A549 (cell line): ENCODE measurements around the gene TMEM237. TPM values are rescaled to one million over a fixed set of nuclear protein-coding genes. Genes with fewer than 3 reads are reported as not detected.

ENCODE experiments used
- ATAC-seq, 2 experiments: fragments of 200-7000 bp in 1 of 2; fragments of >200 bp in 1 of 2; cut with Nextera tagmentation in 1 of 2; cut with Tn5 transposase in 1 of 2; 3 replicates each; pipeline versions ENCODE4 v1.8.0 to v1.9.1; 2018 to 2020; ENCODE audit warnings: mild to moderate bottlenecking in 1 of 2, moderate library complexity in 1 of 2
- CTCF ChIA-PET: fragments of 300-600 bp; sonication (Branson Sonifier 250); formaldehyde crosslinking; extraction: SDS; loops from one replicate; lab custom pipeline; 2021; ENCODE audit warnings: antibody characterized with exemption, inconsistent platforms; lab: Yijun Ruan, JAX
- POLR2A ChIA-PET: fragments of 350-600 bp; formaldehyde crosslinking; extraction: SDS; loops from one replicate; lab custom pipeline; 2021; ENCODE audit warnings: antibody characterized with exemption, inconsistent platforms; lab: Yijun Ruan, JAX
- DNase-seq, 2 experiments: peaks; one replicate each; pipeline versions ENCODE4 v3.0.0 to v3.0.0-alpha.2; 2011 to 2016; ENCODE audit warnings: low read depth in 1 of 2, low spot score in 1 of 2
- FAIRE-seq: peaks from 2 replicates; lab custom pipeline; 2011; peaks lifted over from hg19 to GRCh38; lab: Jason Lieb, UNC
- H3K27ac ChIP-seq, 2 experiments: fragments of >200 bp; sonication (Bioruptor Twin); formaldehyde crosslinking; 3 replicates each; pipeline ENCODE4 v1.5.1; 2016 to 2017
- H3K4me1 ChIP-seq: fragments of >200 bp; sonication (Bioruptor Twin); formaldehyde crosslinking; 3 replicates; pipeline ENCODE4 v1.6.1; 2016
- H3K4me2 ChIP-seq: fragments of >200 bp; sonication (Bioruptor Twin); formaldehyde crosslinking; 3 replicates; pipeline ENCODE4 v1.6.1; 2016
- H3K4me3 ChIP-seq: fragments of >200 bp; sonication (Bioruptor Twin); formaldehyde crosslinking; 3 replicates; pipeline ENCODE4 v1.5.1; 2016
- H3K9me3 ChIP-seq: fragments of >200 bp; sonication (Bioruptor Twin); formaldehyde crosslinking; 3 replicates; pipeline ENCODE4 v1.6.1; 2016
- CBX8 ChIP-seq: fragments of 200-600 bp; sonication (generic); IDR thresholded peaks from 2 replicates; pipeline ENCODE4 v1.6.1; 2016
- EHMT2 ChIP-seq: fragments of 200-600 bp; sonication (generic); IDR thresholded peaks from 2 replicates; pipeline ENCODE4 v1.6.1; 2016; ENCODE audit warnings: antibody characterized with exemption, low read depth, mild to moderate bottlenecking, moderate library complexity
- EP300 ChIP-seq, 2 experiments: fragments of >200 bp; sonication (Bioruptor Twin); formaldehyde crosslinking; IDR thresholded peaks; 2 replicates in 1 of 2; 3 replicates in 1 of 2; pipeline ENCODE4 v1.6.1; 2016 to 2017
- ESRRA ChIP-seq: fragments of 150-350 bp; IDR thresholded peaks from 2 replicates; pipeline ENCODE4 v1.6.1; 2014; ENCODE audit warnings: mild to moderate bottlenecking, low read length, borderline replicate concordance
- FOSB ChIP-seq: fragments of 250-450 bp; sonication (Bioruptor Pico); IDR thresholded peaks from 2 replicates; pipeline ENCODE4 v1.5.0; 2020; ENCODE audit warnings: mild to moderate bottlenecking, moderate library complexity
- FOSL2 ChIP-seq, 2 experiments: fragments of 450-650 bp in 1 of 2; fragments of >200 bp in 1 of 2; sonication (Bioruptor Twin) in 1 of 2; formaldehyde crosslinking; IDR thresholded peaks; 2 replicates each; pipeline versions ENCODE4 v1.5.0 to v1.6.1; 2016 to 2020; ENCODE audit warnings: mild to moderate bottlenecking in 1 of 2, moderate library complexity in 1 of 2
- HDAC2 ChIP-seq: fragments of 200-600 bp; sonication (generic); IDR thresholded peaks from 2 replicates; pipeline ENCODE4 v1.6.1; 2016
- HEYL ChIP-seq: fragments of 250-450 bp; sonication (Bioruptor Pico); IDR thresholded peaks from 2 replicates; pipeline ENCODE4 v1.8.0; 2021; ENCODE audit warnings: mild to moderate bottlenecking, moderate library complexity
- MYC ChIP-seq: IDR thresholded peaks from 2 replicates; pipeline ENCODE4 v1.6.1; 2012; ENCODE audit warnings: mild to moderate bottlenecking, inconsistent platforms, low read length, improper control_type of control experiment, borderline replicate concordance
- NFE2L2 ChIP-seq: fragments of 150-350 bp; conservative IDR thresholded peaks from 2 replicates; pipeline ENCODE4 v1.6.1; 2014; ENCODE audit warnings: low read length
- NR3C1 ChIP-seq: fragments of >200 bp; sonication (Bioruptor Twin); formaldehyde crosslinking; IDR thresholded peaks from 3 replicates; pipeline ENCODE4 v1.6.1; 2017
- PHF8 ChIP-seq: fragments of 200-600 bp; sonication (generic); IDR thresholded peaks from 2 replicates; pipeline ENCODE4 v1.6.1; 2016; ENCODE audit warnings: low read depth, mild to moderate bottlenecking, antibody characterized with exemption, moderate library complexity, borderline replicate concordance
- RARB ChIP-seq: fragments of 250-450 bp; sonication (Bioruptor Pico); IDR thresholded peaks from 2 replicates; pipeline ENCODE4 v1.8.0; 2021; ENCODE audit warnings: mild to moderate bottlenecking, moderate library complexity
- RNF2 ChIP-seq: fragments of 200-600 bp; sonication (generic); IDR thresholded peaks from 2 replicates; pipeline ENCODE4 v1.6.1; 2016; ENCODE audit warnings: low read depth, mild to moderate bottlenecking, antibody characterized with exemption, moderate library complexity, borderline replicate concordance
- TP53 ChIP-seq: fragments of 250-450 bp; sonication (Bioruptor Pico); IDR thresholded peaks from 2 replicates; pipeline ENCODE4 v1.5.0; 2021; ENCODE audit warnings: mild to moderate bottlenecking, moderate library complexity
- ZC3H11A ChIP-seq: fragments of 450-650 bp; IDR thresholded peaks from 2 replicates; pipeline ENCODE4 v1.6.1; 2014; ENCODE audit warnings: antibody characterized with exemption, mild to moderate bottlenecking
- WGBS: methylation state at CpG from one replicate; pipeline ENCODE4 v1.1.6; 2017; ENCODE audit errors: missing lambda C conversion rate; 5-methylcytosine and 5-hydroxymethylcytosine counted together
- polyA plus RNA-seq, 4 experiments: library from polyadenylated mRNA; depleted of rRNA in 3 of 4; stranded (reverse); fragments of >200 nt; fragmentation: RNase III in 1 of 4; extraction: RNeasy Plus Mini Kit Qiagen cat#74134 plus additional on column Dnase treatment in 1 of 4; gene quantifications; 2 replicates in 3 of 4; 3 replicates in 1 of 4; pipeline ENCODE4 v1.2.3, GENCODE V29; 2011 to 2017
- TF ChIP-seq, protein P1 (sequence below): fragments of >200 bp; sonication (Bioruptor Twin); formaldehyde crosslinking; IDR thresholded peaks from 2 replicates; pipeline ENCODE4 v1.6.1; 2016
- TF ChIP-seq, protein P2 (sequence below): fragments of 200-600 bp; sonication (generic); IDR thresholded peaks from 2 replicates; pipeline ENCODE4 v1.6.1; 2016; ENCODE audit warnings: antibody characterized with exemption, mild to moderate bottlenecking, moderate library complexity
- TF ChIP-seq, protein P3 (sequence below): IDR thresholded peaks from 2 replicates; pipeline ENCODE4 v1.6.1; 2012; ENCODE audit warnings: low read depth, borderline replicate concordance
- TF ChIP-seq, protein P4 (sequence below): IDR thresholded peaks from 2 replicates; pipeline ENCODE4 v1.6.1; 2012
- TF ChIP-seq, protein P5 (sequence below): fragments of >200 bp; sonication (Bioruptor Twin); formaldehyde crosslinking; IDR thresholded peaks from 3 replicates; pipeline ENCODE4 v1.6.1; 2016
- TF ChIP-seq, protein P6 (sequence below): fragments of 450-650 bp; IDR thresholded peaks from 2 replicates; pipeline ENCODE4 v1.6.1; 2014; ENCODE audit warnings: antibody characterized with exemption

TMEM237 gene
- polyA plus RNA-seq, 2 of the 4 experiments (the other 2 are of a cell fraction), result 15.7 to 37.1 TPM

DNA sequence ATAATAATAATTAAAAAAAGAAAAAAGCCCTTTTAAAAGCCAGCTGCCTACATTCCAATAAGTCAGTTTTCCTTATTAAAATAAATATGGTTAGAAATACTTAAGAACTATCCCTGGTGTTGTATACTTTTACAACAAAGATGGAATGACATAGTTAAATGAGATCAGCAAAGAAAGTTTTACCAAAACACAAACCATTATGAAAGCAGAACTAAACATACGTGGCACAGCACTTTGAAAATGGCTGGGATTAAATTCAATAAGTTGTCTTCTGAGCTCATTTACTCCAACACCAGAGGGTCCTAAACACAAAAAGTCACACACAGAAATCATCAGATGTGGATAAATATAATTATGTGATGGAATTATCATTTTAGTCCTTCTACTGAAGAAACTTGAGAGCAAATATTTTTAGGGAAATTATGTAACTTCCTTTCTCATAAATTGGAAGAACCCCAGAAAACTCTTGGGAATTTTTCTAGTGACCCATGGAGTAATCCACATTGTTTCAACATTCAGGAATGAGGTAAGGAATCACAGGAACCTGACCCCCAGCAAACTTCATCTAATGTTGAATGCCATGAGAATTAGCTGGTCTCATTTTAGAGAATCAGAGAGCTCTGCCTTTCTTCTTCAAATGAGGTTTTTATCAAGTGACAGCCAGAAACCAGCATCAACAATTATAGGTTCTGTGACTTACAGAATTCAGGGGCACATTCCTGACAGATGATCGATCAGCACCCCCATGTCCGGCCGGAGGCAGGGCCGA, 11.5 kb upstream of the TMEM237 start:
- no peak overlapping the region for H3K4me3 ChIP-seq
- no peaks in the 10 kb centered on the region for H3K9me3 ChIP-seq
- no peak for FAIRE-seq
- 0 out of 6 replicates have a peak overlapping the region, but pooled peaks of 1 of the 2 experiments have one; percentile 15 for H3K27ac ChIP-seq
- TF ChIP-seq TP53 (CRISPR knock-in tag) (no peak), PHF8 (no peak), HDAC2 (no peak), RNF2 (no peak)
- TF ChIP-seq, protein P1, sequence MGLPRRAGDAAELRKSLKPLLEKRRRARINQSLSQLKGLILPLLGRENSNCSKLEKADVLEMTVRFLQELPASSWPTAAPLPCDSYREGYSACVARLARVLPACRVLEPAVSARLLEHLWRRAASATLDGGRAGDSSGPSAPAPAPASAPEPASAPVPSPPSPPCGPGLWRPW, result no peak
- TF ChIP-seq, all 56 proteins: peak for 0
- POLR2A ChIA-PET, result interaction anchor here (0.6 to 0.8 kb wide), 2 partner anchors 12 to 468 kb away, joined by 3 to 8 read pairs; no protein-coding TSS in a partner anchor
- WGBS, result 87% methylated on average over 5 of the region's 5 CpGs
- H3K4me2 ChIP-seq, result no peak overlapping the region
- CTCF ChIA-PET, result interaction anchor here (0.9 kb wide), 1 partner anchor 9 kb away, joined by 3 read pairs; no protein-coding TSS in a partner anchor
- DNase-seq (no peak), ATAC-seq (no peak)
- peaks cover 18% of the 10 kb centered on the region; the same call in 1 of the 3 replicates for H3K4me1 ChIP-seq

DNA sequence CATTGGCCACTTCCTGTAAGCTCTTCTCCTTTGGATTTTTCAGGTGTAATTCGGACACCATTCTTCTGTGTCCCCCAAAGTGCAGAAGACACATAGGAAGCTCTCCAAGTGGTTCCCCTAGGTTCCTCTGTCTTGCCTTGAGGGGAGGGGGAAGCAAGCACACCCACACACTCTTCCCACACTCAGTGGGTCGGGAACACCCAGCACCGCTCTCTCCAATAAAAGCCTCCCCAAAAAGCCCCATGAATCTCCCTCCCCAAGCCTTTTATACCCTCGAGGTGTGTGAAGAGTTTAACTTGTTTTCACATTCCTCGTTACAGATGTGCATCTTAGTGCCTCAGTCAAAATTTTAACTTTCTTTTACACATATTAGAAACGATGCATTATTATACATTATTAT, 9.9 kb upstream of the TMEM237 start:
- POLR2A ChIA-PET, result no interaction called here
- peaks cover 18% of the 10 kb centered on the region; the same call in 1 of the 3 replicates for H3K4me1 ChIP-seq
- WGBS, result 60% methylated on average over 6 of the region's 6 CpGs

More for the DNA sequence above, 9.9 kb upstream of the TMEM237 start:
- no peak for TF ChIP-seq NFE2L2
- TF ChIP-seq, protein P2, sequence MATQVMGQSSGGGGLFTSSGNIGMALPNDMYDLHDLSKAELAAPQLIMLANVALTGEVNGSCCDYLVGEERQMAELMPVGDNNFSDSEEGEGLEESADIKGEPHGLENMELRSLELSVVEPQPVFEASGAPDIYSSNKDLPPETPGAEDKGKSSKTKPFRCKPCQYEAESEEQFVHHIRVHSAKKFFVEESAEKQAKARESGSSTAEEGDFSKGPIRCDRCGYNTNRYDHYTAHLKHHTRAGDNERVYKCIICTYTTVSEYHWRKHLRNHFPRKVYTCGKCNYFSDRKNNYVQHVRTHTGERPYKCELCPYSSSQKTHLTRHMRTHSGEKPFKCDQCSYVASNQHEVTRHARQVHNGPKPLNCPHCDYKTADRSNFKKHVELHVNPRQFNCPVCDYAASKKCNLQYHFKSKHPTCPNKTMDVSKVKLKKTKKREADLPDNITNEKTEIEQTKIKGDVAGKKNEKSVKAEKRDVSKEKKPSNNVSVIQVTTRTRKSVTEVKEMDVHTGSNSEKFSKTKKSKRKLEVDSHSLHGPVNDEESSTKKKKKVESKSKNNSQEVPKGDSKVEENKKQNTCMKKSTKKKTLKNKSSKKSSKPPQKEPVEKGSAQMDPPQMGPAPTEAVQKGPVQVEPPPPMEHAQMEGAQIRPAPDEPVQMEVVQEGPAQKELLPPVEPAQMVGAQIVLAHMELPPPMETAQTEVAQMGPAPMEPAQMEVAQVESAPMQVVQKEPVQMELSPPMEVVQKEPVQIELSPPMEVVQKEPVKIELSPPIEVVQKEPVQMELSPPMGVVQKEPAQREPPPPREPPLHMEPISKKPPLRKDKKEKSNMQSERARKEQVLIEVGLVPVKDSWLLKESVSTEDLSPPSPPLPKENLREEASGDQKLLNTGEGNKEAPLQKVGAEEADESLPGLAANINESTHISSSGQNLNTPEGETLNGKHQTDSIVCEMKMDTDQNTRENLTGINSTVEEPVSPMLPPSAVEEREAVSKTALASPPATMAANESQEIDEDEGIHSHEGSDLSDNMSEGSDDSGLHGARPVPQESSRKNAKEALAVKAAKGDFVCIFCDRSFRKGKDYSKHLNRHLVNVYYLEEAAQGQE, result no peak
- TF ChIP-seq, protein P3, sequence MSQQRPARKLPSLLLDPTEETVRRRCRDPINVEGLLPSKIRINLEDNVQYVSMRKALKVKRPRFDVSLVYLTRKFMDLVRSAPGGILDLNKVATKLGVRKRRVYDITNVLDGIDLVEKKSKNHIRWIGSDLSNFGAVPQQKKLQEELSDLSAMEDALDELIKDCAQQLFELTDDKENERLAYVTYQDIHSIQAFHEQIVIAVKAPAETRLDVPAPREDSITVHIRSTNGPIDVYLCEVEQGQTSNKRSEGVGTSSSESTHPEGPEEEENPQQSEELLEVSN, result no peak
- no peak for TF ChIP-seq EP300 (IDR thresholded peaks at IDR 0.05)
- no peak for TF ChIP-seq FOSB (CRISPR knock-in tag)
- TF ChIP-seq MYC, result no peak
- no peak for TF ChIP-seq NR3C1
- no peak for TF ChIP-seq FOSL2 (IDR thresholded peaks at IDR 0.05)
- TF ChIP-seq FOSL2 (CRISPR knock-in tag; IDR thresholded peaks at IDR 0.05), result no peak
- TF ChIP-seq HEYL, result no peak
- TF ChIP-seq CBX8, result no peak
- TF ChIP-seq, protein P4, sequence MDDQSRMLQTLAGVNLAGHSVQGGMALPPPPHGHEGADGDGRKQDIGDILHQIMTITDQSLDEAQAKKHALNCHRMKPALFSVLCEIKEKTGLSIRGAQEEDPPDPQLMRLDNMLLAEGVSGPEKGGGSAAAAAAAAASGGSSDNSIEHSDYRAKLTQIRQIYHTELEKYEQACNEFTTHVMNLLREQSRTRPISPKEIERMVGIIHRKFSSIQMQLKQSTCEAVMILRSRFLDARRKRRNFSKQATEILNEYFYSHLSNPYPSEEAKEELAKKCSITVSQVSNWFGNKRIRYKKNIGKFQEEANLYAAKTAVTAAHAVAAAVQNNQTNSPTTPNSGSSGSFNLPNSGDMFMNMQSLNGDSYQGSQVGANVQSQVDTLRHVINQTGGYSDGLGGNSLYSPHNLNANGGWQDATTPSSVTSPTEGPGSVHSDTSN, result no peak
- TF ChIP-seq ZC3H11A, result no peak
- TF ChIP-seq, protein P5, sequence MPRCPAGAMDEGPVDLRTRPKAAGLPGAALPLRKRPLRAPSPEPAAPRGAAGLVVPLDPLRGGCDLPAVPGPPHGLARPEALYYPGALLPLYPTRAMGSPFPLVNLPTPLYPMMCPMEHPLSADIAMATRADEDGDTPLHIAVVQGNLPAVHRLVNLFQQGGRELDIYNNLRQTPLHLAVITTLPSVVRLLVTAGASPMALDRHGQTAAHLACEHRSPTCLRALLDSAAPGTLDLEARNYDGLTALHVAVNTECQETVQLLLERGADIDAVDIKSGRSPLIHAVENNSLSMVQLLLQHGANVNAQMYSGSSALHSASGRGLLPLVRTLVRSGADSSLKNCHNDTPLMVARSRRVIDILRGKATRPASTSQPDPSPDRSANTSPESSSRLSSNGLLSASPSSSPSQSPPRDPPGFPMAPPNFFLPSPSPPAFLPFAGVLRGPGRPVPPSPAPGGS, result no peak
- no peak for TF ChIP-seq EHMT2
- TF ChIP-seq, protein P6, sequence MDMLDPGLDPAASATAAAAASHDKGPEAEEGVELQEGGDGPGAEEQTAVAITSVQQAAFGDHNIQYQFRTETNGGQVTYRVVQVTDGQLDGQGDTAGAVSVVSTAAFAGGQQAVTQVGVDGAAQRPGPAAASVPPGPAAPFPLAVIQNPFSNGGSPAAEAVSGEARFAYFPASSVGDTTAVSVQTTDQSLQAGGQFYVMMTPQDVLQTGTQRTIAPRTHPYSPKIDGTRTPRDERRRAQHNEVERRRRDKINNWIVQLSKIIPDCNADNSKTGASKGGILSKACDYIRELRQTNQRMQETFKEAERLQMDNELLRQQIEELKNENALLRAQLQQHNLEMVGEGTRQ, result no peak
- TF ChIP-seq ESRRA, result no peak
- TF ChIP-seq RARB (CRISPR knock-in tag), result no peak
- TF ChIP-seq, all 56 proteins: peak for 0
- no peak for FAIRE-seq
- DNase-seq, result no peak
- Histone ChIP-seq H3K4me3 (no peak overlapping the region), H3K9me3 (no peaks in the 10 kb centered on the region), H3K4me2 (no peak overlapping the region), H3K27ac (no peak overlapping the region)
- ATAC-seq, result no peak
- CTCF ChIA-PET, result interaction anchor here (0.6 to 0.9 kb wide), 3 partner anchors 99 to 527 kb away, joined by 3 to 4 read pairs (median 3); no protein-coding TSS in a partner anchor
